AG09309 (cell line): ENCODE data around the gene NR3C1.

ENCODE experiments used
- DNase-seq: peaks from one replicate; pipeline ENCODE4 v3.0.0-alpha.2; 2010; ENCODE audit warnings: low read depth
- H3K4me3 ChIP-seq: 2 replicates; pipeline ENCODE4 v1.5.1; 2011; ENCODE audit warnings: mild to moderate bottlenecking, low read depth, low read length, moderate library complexity; ENCODE audit not compliant: control insufficient read depth
- TF ChIP-seq, protein P1 (sequence below): IDR thresholded peaks from 2 replicates; pipeline ENCODE4 v1.5.1; 2011; ENCODE audit warnings: mild to moderate bottlenecking, low read depth, low read length, inconsistent platforms; ENCODE audit not compliant: insufficient read depth, control insufficient read depth; ENCODE audit errors: missing control alignments

The NR3C1 gene

DNA sequence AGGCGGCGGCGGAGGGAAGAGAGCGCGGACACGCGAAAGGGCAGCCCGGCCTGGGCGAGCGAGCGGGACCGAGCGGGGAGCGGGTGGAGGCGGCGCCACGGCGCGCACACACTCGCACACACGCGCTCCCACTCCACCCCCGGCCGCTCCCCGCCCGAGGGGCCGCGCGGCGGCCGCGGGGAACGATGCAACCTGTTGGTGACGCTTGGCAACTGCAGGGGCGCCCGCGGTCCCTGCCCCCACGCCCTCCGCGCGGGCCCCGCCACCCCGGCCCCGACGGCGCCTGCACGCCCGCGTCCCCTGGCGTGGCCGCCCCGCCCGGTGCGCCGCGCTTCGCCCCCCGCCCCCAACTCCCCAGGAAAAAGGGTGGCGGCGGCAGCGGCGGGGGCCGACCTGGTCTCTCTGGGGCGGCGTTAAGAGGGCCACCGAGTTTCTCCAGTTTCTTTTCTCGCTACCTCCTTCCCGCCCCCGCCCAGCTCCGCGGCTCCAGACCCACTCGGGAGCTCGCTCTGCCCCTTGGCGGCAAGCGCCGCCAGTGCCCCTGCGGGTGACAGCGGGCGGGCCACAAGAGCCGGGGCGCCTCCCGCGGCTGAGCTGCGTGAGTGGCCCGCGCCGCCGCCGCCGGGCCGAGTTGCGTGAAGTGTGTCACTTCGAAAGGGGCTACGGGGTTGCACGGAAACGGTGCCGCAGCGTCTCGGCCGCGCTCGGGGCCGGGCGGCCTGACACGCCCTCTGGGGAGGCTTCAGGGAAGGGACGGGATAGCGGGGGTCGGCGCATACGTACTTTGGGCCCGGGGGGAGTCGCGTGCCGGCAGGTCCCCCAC lies at the start of gene NR3C1:
NR3C1 (minus strand) TSS at position 94 of the 823 bp plus-strand sequence. CDS start 2,847 bp downstream, outside the sequence.
- TF ChIP-seq, protein P1, sequence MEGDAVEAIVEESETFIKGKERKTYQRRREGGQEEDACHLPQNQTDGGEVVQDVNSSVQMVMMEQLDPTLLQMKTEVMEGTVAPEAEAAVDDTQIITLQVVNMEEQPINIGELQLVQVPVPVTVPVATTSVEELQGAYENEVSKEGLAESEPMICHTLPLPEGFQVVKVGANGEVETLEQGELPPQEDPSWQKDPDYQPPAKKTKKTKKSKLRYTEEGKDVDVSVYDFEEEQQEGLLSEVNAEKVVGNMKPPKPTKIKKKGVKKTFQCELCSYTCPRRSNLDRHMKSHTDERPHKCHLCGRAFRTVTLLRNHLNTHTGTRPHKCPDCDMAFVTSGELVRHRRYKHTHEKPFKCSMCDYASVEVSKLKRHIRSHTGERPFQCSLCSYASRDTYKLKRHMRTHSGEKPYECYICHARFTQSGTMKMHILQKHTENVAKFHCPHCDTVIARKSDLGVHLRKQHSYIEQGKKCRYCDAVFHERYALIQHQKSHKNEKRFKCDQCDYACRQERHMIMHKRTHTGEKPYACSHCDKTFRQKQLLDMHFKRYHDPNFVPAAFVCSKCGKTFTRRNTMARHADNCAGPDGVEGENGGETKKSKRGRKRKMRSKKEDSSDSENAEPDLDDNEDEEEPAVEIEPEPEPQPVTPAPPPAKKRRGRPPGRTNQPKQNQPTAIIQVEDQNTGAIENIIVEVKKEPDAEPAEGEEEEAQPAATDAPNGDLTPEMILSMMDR, result peak; percentile 35
- DNase-seq, result peak; percentile 64
- peak within 1 kb of the TSS; percentile 76 for H3K4me3 ChIP-seq

DNA sequence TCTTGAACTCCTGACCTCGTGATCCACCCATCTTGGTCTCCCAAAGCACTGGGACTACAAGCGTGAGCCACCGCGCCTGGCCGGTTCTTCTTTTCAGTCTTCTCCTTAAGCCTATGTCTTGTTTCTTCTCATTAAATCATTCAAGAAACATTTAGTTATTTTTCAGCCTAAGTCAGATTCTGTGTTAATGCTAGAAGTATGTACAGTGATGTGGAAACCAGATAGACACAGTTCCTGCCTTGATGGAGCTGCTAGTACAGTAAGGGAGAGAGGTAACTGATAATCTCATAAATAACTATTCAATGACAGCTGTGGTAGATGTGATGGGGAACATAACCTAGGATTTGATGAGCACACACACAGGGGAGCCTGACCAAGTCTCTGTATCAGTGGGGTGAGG lies 46.3 kb upstream of the NR3C1 start:
- TF ChIP-seq, protein P1, result no peak
- H3K4me3 ChIP-seq, result no peak overlapping the region
- no peak for DNase-seq

DNA sequence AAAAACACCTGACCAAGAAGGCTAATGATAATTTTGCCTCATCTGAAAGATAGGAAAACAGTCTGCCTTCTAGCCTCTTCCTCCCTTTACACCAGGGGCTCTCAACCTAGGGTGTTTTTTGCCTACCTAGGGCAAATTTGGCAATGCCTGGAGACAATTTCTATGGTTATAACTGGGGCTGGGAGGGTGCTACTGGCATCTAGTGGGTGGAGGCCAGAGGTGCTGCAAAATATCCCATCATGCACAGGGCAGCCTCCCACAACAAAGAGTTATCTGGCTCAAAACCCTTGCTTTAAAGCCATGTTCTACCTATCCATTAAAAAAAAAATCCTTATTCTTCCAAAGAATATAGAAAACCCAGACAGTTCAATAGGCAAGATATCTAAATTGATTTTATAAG lies 45.0 kb upstream of the NR3C1 start:
- H3K4me3 ChIP-seq, result no peak overlapping the region
- DNase-seq, result no peak
- TF ChIP-seq, protein P1, result no peak

DNA sequence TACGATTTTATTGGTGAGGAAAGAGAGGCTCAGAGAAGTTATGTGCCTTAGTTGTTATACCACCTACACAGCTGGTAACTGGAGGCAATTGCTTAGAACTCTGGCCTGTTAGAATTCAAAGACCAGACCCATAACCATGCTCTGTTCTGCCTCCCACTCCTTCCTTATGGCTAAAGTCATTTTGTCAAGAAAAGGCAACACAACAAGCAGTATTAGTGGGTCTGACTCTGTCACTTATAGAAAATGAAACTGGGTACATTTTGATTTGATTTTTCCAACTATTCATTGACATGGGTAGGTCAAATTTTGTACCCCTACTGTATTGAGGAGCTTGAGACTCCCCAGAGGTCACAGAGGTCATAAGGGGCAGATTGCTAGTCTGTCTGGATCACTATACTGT lies 44.5 kb upstream of the NR3C1 start:
- DNase-seq, result no peak
- TF ChIP-seq, protein P1, result no peak
- H3K4me3 ChIP-seq, result no peak overlapping the region

DNA sequence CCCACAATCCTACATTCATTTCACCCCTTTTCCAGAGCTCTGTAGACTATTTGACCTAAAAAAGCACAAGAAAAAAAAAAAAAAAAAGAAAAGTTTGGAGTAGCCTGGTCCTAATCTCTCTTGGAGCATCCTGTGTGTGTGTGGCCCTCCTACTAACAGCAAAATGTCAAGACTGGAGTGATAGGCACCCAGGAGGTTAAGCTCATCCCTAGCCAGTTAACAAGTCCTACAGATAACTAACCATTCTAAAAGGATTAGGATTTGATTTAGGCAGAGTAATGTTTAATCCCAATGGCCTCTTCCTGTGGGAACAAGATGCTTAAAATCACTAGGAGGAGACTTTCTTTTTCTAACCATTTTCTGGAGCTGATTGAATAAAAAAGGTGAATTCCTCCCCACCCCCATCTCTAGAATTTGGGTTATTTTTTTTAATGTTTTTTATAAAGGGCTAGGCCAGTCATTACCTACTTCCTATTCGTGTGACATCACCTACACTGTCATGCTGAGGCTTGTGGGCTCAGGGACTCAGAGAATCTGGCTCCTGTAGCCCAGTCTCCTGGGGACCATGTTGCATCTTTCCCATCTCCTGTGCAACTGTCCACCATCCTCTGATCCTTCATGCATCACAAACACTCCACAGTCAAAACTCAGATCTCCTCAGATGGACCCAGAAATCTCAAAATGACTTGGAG lies 43.2 kb upstream of the NR3C1 start:
- H3K4me3 ChIP-seq, result no peak overlapping the region
- no peak for DNase-seq
- TF ChIP-seq, protein P1, result no peak

DNA sequence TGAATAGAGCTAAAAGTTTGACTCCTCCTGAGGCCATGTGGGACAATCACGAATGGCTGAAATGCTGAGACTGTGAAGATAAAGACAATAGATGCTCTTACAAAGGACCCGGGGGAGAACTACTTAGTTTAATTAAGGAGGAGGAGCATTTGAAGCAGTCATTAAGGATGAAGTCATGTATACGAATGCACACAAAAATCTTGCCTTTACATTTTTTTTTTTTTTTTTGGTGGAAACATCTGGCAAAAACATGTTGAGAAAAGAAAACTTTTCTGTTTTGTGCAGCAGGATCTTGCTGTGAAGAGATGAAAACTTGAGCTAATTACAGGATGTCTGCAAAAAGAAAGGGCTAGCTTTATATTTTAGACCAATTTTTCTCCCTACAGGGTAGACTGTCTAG lies 42.3 kb upstream of the NR3C1 start:
- TF ChIP-seq, protein P1, result no peak
- H3K4me3 ChIP-seq, result no peak overlapping the region
- no peak for DNase-seq
